ENCODE results near the gene RAB43.
"Not testable (repeated sequence)": the region's sequence is repeated elsewhere in the genome, so short reads cannot be mapped to it uniquely, and the experiment has no call there.

The RAB43 gene

GRCh38 chr3:129136275-129136674 is 14.7 kb upstream of the RAB43 start:
- H3K9me3 ChIP-seq (ENCODE audit: control insufficient read depth, low read depth, low read length); H3K27ac ChIP-seq (ENCODE audit: low read length); H3K4me1 ChIP-seq (ENCODE audit: control insufficient read depth, low read depth, low read length); H3K9ac ChIP-seq (ENCODE audit: low read length); H3K27me3 ChIP-seq (ENCODE audit: control insufficient read depth, insufficient read depth, low read length); H3K4me3 ChIP-seq (ENCODE audit: low read length): not testable (repeated sequence)
- H3K36me3 ChIP-seq (ENCODE audit: control insufficient read depth, low read depth, low read length), result peaks cover 38% of the 10 kb centered on the region

DNA sequence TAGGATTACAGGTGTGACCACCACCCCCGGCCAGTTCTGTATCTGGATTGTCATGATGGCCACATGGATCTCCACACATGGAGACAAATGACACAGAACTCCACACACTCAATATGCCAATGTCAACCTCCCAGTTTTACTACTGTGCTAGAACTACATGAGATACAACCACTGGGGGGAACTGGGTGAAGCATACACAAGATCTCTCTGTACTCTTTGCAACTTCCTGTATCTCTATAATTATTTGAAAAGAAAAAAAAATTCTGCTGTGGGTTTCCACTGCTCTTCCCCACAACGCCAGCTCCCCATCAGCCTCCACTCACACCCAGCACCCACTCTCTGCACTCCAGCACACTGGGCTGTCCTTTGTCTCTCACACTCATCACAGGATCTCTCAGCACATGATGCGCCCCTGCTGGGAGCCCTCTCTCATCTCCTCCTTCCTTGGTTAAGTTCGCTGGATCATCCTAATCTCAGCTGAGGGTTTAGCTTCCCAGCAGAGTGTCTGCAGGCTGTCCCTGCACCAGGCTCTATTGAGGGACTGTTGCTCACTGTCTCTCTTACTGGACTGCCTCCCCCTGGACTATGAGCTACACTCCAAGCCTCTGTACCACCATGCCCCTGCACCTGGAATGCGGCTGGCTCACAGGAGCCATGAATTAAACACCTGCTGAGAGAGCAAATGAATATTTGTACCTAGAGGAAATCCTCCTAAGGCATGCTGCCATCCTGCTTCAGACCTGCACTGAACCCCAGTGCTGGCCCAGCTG is 10.7 kb upstream of the RAB43 start:
- Histone ChIP-seq H3K27me3 (ENCODE audit: control insufficient read depth, insufficient read depth, low read length) (no peaks in the 10 kb centered on the region), H3K4me1 (ENCODE audit: control insufficient read depth, low read depth, low read length) (no peaks in the 10 kb centered on the region), H3K4me3 (ENCODE audit: low read length) (no peak overlapping the region), H3K27ac (ENCODE audit: low read length) (no peak overlapping the region), H3K9me3 (ENCODE audit: control insufficient read depth, low read depth, low read length) (no peaks in the 10 kb centered on the region), H3K9ac (ENCODE audit: low read length) (no peak overlapping the region), H3K36me3 (ENCODE audit: control insufficient read depth, low read depth, low read length) (peaks cover 44% of the 10 kb centered on the region)

DNA sequence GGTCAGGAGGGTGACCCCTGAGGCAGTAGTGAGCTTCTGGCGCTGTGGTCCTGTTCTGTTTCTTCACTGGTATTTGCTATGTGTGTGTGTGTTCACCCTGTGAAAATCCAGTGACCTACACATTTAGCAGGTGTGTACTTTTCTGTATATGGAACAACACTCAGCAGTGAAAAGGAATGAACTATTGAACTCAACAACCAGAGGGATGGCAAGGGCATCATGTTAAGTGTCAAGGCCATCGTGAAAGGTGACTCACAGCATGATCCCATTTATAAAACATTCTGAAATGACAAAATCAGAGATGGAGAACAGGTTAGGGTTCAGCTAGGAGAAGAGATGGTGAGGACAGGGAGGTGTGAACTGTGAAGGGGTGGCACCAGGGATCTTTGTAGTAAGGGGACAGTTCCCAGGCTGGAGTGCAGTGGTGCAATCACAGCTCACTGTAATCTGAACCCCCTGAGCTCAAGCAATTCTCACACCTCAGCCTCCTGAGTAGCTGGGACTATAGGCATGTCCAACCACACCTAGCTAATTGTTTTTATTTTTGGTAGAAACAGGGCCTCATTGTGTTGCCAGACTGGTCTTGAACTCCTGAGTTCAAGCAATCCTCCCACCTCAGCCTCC is 10.0 kb upstream of the RAB43 start:
- Histone ChIP-seq H3K9ac (ENCODE audit: low read length) (no peak overlapping the region), H3K27me3 (ENCODE audit: control insufficient read depth, insufficient read depth, low read length) (no peaks in the 10 kb centered on the region), H3K9me3 (ENCODE audit: control insufficient read depth, low read depth, low read length) (no peaks in the 10 kb centered on the region), H3K4me1 (ENCODE audit: control insufficient read depth, low read depth, low read length) (no peaks in the 10 kb centered on the region), H3K4me3 (ENCODE audit: low read length) (no peak overlapping the region), H3K27ac (ENCODE audit: low read length) (no peak overlapping the region), H3K36me3 (ENCODE audit: control insufficient read depth, low read depth, low read length) (peaks cover 44% of the 10 kb centered on the region)

DNA sequence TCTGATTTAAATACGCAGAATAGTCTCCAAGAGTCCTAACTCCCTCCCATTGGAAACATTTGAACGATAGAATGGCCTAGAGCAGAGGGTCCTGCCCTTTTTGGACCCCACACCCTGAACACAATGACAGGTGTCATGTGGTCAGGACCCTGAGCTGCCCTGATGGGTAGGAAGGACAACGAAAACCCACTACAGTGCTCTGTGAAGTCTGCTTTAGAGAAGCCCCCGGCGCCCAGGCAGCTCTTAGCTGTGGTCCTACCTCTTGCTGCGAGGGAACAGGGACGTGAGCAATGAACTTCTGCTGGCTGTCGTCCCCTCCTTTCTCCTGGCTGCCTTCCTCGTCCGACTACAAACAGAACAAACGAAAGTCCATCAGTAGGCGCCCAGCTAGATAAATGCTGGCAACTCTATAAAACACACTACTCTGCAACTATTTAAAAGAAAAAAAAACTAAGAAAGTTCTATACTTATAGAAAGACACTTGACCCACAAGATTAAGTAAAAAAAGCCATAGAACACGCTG is 8.7 kb upstream of the RAB43 start:
- Histone ChIP-seq H3K9ac (ENCODE audit: low read length) (no peak overlapping the region), H3K27me3 (ENCODE audit: control insufficient read depth, insufficient read depth, low read length) (no peaks in the 10 kb centered on the region), H3K36me3 (ENCODE audit: control insufficient read depth, low read depth, low read length) (peaks cover 44% of the 10 kb centered on the region), H3K9me3 (ENCODE audit: control insufficient read depth, low read depth, low read length) (no peaks in the 10 kb centered on the region), H3K27ac (ENCODE audit: low read length) (no peak overlapping the region), H3K4me1 (ENCODE audit: control insufficient read depth, low read depth, low read length) (no peaks in the 10 kb centered on the region), H3K4me3 (ENCODE audit: low read length) (no peak overlapping the region)

DNA sequence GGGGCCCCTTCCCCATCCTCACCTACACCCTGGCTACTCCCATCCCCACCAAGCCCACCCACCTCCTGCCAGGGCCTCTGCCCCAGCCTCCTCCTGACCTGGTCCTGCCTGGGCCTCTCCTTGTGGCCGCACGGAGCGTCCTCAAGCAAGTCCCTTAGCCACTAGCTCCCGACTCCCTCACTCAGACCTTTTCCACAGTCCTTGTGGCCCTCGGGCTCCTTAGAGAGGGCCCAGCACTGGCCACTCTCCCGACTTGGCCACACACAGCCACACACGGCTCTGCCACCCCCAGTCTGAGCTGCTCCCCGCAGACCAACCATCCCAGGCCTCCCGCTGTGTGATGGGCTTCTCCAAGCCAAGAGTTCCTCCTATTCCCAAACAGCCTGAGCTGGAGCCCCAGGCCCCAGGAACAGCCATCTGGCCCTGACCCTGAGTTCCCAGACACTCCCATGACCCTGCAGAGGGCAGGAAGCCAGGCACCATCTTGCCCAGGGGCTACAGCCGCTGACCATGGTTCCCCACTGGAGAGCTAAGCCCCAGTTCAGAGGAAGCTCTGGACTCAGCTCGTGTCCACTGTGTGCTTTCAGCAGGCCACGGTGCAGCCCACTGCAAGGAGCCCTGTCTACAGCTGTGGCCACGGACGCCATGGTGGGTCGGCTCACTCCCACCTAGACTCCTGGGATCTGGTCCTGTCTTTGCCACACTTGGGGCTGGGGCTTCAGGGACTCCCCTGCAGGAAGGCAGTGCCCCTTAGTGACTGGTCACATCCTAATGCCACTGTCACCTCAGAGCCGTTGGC is 7.0 kb upstream of the RAB43 start:
- Histone ChIP-seq H3K9ac (ENCODE audit: low read length) (no peak overlapping the region), H3K9me3 (ENCODE audit: control insufficient read depth, low read depth, low read length) (no peaks in the 10 kb centered on the region), H3K27ac (ENCODE audit: low read length) (no peak overlapping the region)

DNA sequence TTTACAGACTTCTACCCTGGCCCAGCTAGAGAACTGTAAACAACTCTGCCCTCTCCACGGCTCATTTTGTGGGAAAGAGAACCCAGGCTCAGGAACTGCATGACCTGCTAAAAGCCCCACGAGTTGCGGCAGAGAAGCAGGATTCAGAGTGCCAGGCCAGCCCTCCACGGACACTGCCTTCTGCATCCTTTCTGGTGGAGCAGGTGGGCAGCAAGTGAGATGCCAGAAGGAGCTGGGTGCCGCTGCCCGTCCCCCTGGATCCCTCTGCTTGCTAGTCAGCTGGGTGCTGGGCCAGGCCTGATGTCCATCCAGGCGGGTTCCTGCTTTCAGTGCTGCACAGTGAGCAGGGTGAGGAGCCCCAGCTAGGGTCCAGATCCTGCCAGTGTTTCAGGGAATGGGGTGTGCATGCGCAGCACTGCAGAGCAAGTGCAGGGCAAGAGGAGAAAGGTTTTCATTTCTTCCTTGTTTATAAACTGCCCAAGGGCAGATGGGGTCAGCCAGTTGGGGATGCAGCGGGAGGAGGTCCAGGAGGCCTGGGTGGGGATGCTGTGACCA is 5.2 kb upstream of the RAB43 start:
- no peaks in the 10 kb centered on the region for H3K27me3 ChIP-seq (ENCODE audit: control insufficient read depth, insufficient read depth, low read length)
- no peak overlapping the region for H3K27ac ChIP-seq (ENCODE audit: low read length)
- H3K9me3 ChIP-seq (ENCODE audit: control insufficient read depth, low read depth, low read length), result no peaks in the 10 kb centered on the region
- no peak overlapping the region for H3K4me3 ChIP-seq (ENCODE audit: low read length)
- no peak overlapping the region for H3K9ac ChIP-seq (ENCODE audit: low read length)
- H3K4me1 ChIP-seq (ENCODE audit: control insufficient read depth, low read depth, low read length), result peaks cover 5% of the 10 kb centered on the region
- peaks cover 18% of the 10 kb centered on the region for H3K36me3 ChIP-seq (ENCODE audit: control insufficient read depth, low read depth, low read length)

More for the DNA sequence above, 7.0 kb upstream of the RAB43 start:
- H3K27me3 ChIP-seq (ENCODE audit: control insufficient read depth, insufficient read depth, low read length), result no peaks in the 10 kb centered on the region
- H3K4me1 ChIP-seq (ENCODE audit: control insufficient read depth, low read depth, low read length), result no peaks in the 10 kb centered on the region
- no peak overlapping the region for H3K4me3 ChIP-seq (ENCODE audit: low read length)
- peaks cover 30% of the 10 kb centered on the region for H3K36me3 ChIP-seq (ENCODE audit: control insufficient read depth, low read depth, low read length)

DNA sequence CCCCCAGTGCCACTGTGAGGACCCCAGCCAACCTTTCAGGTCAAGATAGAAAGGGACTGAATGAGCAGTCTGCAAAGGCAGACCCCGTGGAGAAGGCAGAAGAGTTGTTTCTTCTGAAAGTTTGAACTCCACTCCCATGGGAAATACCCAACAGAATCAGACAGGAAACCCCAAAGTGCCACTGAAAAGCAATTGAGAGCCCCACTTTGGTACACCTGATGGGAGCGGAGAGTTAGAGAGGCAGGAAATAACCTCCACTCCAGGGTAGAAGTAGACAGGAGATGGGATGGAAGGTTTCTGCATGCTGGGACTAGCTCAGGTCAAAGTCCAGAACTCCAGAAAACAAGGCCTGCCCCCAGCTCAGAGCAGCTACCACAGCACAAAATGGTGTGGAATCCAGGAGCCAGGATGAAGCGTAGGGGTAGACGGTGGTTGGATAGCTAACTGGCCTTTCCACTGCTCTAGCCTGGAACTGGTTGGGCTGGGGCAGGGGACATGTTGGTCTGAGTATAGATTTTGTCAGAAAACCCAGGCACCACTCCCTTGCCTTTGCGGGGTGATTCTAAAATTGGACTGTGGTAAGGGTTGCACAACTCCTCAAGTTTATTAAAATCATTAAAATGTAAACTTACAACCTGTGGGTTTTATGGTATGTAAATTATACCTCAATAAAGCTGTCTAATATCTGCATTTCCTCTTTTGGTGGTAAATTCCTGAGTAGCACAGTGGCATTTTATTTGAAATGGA is 1.9 kb upstream of the RAB43 start:
- H3K4me1 ChIP-seq (ENCODE audit: control insufficient read depth, low read depth, low read length), result peaks cover 21% of the 10 kb centered on the region

DNA sequence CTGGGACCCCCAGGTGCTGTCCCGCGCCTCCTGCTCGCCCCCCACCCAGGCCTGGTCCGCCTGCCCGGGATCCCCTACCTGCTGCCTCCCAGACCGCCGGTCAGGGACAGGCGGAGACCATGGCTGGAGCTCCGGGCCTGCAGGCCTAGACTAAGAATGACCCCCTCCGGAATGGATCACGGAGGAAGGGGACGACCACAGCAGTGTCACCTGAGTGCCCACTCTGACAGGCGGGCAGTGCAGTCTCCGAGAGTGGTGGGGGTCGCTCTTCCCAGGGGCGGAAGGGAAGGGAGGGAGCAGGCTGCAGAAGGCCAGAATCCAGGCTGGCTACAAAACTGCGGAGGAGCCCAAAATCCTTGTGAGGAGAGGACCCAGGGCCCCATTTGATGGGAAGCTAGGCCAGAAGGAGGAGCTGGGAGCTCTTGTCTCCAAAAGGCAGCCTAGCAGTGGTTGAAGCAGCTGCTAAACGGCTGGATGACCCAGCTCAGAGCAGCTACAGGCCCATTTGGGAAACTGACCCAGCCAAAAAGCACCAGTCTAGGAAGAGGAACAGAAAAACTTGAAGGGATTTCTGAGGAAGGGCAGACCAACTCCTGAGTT is 908 bp upstream of the RAB43 start:
- Histone ChIP-seq H3K36me3 (ENCODE audit: control insufficient read depth, low read depth, low read length) (no peaks in the 10 kb centered on the region), H3K27me3 (ENCODE audit: control insufficient read depth, insufficient read depth, low read length) (no peaks in the 10 kb centered on the region), H3K27ac (ENCODE audit: low read length) (no peak overlapping the region), H3K9ac (ENCODE audit: low read length) (peak overlapping the region; percentile 34), H3K4me3 (ENCODE audit: low read length) (peak overlapping the region; percentile 69), H3K4me1 (ENCODE audit: control insufficient read depth, low read depth, low read length) (peaks cover 21% of the 10 kb centered on the region), H3K9me3 (ENCODE audit: control insufficient read depth, low read depth, low read length) (no peaks in the 10 kb centered on the region)

More for the DNA sequence above, 1.9 kb upstream of the RAB43 start:
- no peak overlapping the region for H3K4me3 ChIP-seq (ENCODE audit: low read length)
- no peak overlapping the region for H3K27ac ChIP-seq (ENCODE audit: low read length)
- H3K9ac ChIP-seq (ENCODE audit: low read length), result no peak overlapping the region
- H3K36me3 ChIP-seq (ENCODE audit: control insufficient read depth, low read depth, low read length), result no peaks in the 10 kb centered on the region
- H3K27me3 ChIP-seq (ENCODE audit: control insufficient read depth, insufficient read depth, low read length), result no peaks in the 10 kb centered on the region
- no peaks in the 10 kb centered on the region for H3K9me3 ChIP-seq (ENCODE audit: control insufficient read depth, low read depth, low read length)

DNA sequence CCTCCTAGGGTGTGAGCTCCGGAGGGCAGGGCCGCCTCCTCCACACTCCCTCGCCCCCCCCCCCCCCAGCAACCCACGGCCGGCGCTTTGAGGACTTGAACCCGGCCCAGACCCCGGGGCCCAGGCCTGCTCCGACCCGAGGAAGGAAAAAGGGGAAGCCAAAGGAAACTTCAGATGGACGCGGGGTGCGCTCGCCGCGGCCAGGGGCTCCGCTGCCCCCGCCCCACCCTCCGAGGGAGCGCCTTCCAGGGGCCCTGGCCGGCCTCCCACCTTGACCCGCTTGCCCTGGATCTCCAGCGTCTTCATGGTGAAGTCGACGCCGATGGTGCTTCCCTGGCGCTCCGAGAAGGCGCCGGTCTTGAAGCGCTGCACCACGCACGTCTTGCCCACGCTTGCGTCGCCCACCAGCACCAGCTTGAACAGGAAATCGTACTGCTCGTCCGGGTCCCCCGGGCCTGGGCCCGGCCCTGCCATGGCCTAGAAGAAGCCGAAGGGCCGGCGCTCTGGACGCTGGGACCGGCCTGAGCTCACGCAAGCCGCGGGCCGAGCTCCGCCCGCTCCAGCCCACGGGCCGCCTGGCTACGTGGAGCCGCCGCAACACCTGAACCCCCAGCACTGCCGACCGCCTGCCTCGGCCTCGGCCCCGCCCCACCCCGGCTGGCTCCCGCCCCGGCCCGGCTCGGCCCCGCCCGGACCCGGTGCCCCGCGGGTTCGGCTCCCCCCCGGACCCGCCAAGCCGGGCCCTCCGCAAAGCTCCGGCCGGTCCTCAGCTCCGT is 400 bp downstream of the RAB43 start:
- Histone ChIP-seq H3K9me3 (ENCODE audit: control insufficient read depth, low read depth, low read length) (no peaks in the 10 kb centered on the region), H3K27ac (ENCODE audit: low read length) (no peak overlapping the region), H3K27me3 (ENCODE audit: control insufficient read depth, insufficient read depth, low read length) (no peaks in the 10 kb centered on the region), H3K36me3 (ENCODE audit: control insufficient read depth, low read depth, low read length) (no peaks in the 10 kb centered on the region), H3K4me1 (ENCODE audit: control insufficient read depth, low read depth, low read length) (peaks cover 26% of the 10 kb centered on the region), H3K9ac (ENCODE audit: low read length) (peak overlapping the region; percentile 70), H3K4me3 (ENCODE audit: low read length) (peak overlapping the region; percentile 74)
